ENCODE results near the gene USP8. TPM values are rescaled to one million over a fixed set of nuclear protein-coding genes. Genes with fewer than 3 reads are reported as not detected.
"Not testable (repeated sequence)": the region's sequence is repeated elsewhere in the genome, so short reads cannot be mapped to it uniquely, and the experiment has no call there.

Gene USP8
- total RNA-seq (2021) (48.5 and 58.4 TPM in 2 replicates), Bru-seq, nascent RNA (percentile 81 among the genes with signal in this experiment), BruChase-seq, experiment 1, labeled RNA remaining after a 2-hour chase (percentile 80 among the genes with signal in this experiment), BruChase-seq, experiment 2, labeled RNA remaining after a 6-hour chase (percentile 83 among the genes with signal in this experiment)
- long read RNA-seq, full-length matches to known transcripts: 25 of 70 reads
- long read RNA-seq, partial matches to known transcripts: 13 of 70 reads
- long read RNA-seq, other reads (novel, unspliced or antisense): 32 of 70 reads

DNA sequence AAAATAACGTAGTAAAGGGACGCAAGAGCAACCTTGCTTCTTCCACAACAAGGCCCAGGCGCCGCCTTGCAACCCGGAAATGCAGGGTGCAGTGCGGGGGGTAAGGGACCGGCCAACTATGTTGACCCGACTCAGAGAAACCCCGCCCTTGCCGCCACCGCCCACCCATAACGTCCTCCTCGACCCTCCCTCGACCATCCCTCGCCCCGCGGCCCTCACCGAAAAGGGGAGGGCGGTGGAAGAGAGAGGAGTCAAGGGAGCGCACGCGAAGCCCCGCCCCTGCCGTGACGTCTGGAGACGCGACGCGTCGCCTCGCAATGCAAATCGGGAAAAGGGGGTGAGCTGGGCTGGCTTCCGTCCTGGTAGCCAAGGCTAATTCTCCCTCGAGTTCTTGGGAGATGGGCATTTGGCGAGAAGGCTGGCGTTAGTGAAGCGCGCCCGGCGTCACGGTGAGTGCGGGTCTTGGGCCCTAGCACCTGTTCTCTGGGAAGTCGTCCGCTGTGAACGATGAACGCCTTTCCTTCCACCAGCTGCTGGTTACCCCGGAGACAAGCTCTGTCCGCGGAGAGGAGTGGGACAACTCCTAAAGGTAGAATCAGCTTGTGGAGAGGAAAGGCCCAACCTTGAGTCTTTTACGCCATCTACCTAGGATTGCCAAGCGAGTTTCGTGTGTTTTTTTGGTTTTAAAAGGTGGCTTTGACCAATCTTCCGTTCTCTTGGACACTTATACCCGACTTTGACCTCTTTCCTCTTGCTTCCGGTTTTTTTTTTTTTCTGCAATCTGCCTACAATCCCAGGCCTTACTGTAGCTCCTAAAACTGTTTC is at the start of gene USP8:
TSS of gene USP8 (plus strand) at position 340 of the 825 bp plus-strand sequence. CDS start 14,669 bp downstream, outside the sequence.
- CTCF ChIA-PET: interaction anchor here (0.6 to 0.7 kb wide), 3 partner anchors 44 to 108 kb away, joined by 3 to 5 read pairs (median 3); no protein-coding TSS in a partner anchor
- Histone ChIP-seq H3K4me1 (ENCODE audit: insufficient read depth, low read length, poor library complexity, severe bottlenecking) (no peaks in the 10 kb centered on the region), H3K36me3 (ENCODE audit: insufficient read depth, low read length, poor library complexity, severe bottlenecking) (no peaks in the 10 kb centered on the region), H3K9me3 (ENCODE audit: low read depth, low read length, poor library complexity, severe bottlenecking) (no peaks in the 10 kb centered on the region), H3K27ac (ENCODE audit: low read depth, low read length, poor library complexity, severe bottlenecking) (peak within 1 kb of the TSS; percentile 84), H3K4me3 (ENCODE audit: low read depth, low read length, poor library complexity, severe bottlenecking) (peak within 1 kb of the TSS; percentile 73), H3K27me3 (replicated peaks; ENCODE audit: insufficient read depth, low read depth, low read length, poor library complexity) (no peaks in the 10 kb centered on the region)
- TF ChIP-seq EZH2 (IDR thresholded peaks at IDR 0.05; ENCODE audit: borderline replicate concordance, low read depth, low read length, poor library complexity, severe bottlenecking): no peak
- TF ChIP-seq, protein P1, sequence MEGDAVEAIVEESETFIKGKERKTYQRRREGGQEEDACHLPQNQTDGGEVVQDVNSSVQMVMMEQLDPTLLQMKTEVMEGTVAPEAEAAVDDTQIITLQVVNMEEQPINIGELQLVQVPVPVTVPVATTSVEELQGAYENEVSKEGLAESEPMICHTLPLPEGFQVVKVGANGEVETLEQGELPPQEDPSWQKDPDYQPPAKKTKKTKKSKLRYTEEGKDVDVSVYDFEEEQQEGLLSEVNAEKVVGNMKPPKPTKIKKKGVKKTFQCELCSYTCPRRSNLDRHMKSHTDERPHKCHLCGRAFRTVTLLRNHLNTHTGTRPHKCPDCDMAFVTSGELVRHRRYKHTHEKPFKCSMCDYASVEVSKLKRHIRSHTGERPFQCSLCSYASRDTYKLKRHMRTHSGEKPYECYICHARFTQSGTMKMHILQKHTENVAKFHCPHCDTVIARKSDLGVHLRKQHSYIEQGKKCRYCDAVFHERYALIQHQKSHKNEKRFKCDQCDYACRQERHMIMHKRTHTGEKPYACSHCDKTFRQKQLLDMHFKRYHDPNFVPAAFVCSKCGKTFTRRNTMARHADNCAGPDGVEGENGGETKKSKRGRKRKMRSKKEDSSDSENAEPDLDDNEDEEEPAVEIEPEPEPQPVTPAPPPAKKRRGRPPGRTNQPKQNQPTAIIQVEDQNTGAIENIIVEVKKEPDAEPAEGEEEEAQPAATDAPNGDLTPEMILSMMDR (conservative IDR thresholded peaks at IDR 0.05; ENCODE audit: low read depth, low read length): no peak
- POLR2A ChIA-PET (ENCODE audit: low non-redundant PET): interaction anchor here (0.6 kb wide), 2 partner anchors 32 to 305 kb away, joined by 8 read pairs; no protein-coding TSS in a partner anchor
- DNase-seq (ENCODE audit: low spot score): peak; percentile 99
- intact Hi-C loops (cut with micrococcal nuclease; ENCODE audit: unreplicated experiment): no loop called here
- BruUV-seq (replicated peaks): TSS peak; percentile 71

DNA sequence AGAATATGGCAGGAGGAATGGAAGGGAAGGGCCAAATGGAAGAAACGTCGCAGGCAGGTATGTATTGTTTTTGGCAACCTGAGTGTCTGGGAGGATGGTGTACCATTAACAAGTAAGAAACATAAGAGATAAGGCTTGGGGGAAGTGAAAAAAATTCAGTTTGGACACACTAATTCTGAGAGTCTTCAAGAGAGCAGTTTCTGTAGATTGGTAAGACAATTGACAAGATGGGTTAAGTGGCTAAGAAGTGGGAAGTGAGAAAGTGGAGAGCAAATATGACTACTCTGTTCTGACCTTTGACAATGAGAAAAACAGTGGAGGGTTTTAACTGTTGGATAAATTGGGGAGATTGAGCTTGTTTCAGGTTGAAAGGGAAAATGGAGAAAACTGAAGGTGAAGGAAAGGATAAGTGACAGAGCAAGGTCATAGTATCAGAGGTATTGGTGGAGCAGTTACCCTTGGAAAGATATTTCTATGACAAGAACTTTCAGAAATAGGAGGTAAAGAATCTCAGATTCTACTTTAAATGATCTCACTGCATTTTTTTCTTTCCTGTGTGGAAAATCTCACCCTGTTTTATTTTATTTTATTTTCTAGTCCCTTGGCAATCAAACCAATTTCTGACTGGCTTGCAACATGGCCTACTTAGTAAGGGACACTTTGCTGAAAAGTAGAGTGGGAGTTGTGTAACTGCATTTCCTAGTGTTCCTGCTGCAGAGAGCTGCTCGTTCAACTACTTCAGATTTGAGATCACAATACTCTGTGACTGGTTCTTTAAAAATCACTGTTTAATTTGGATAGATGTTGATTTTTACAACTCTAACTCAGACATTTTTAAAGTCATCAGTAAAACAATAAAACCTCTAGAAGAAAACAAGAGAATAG is 46.1 kb upstream of the USP8 start:
- no peaks in the 10 kb centered on the region for H3K4me1 ChIP-seq (ENCODE audit: insufficient read depth, low read length, poor library complexity, severe bottlenecking)
- H3K4me3 ChIP-seq (ENCODE audit: low read depth, low read length, poor library complexity, severe bottlenecking): no peak overlapping the region
- ChIA-PET POLR2A (ENCODE audit: low non-redundant PET) (no interaction called here), CTCF (no interaction called here)
- DNase-seq (ENCODE audit: low spot score): no peak
- no peaks in the 10 kb centered on the region for H3K9me3 ChIP-seq (ENCODE audit: low read depth, low read length, poor library complexity, severe bottlenecking)
- intact Hi-C loops (cut with micrococcal nuclease; ENCODE audit: unreplicated experiment): no loop called here
- no peak overlapping the region for H3K27ac ChIP-seq (ENCODE audit: low read depth, low read length, poor library complexity, severe bottlenecking)
- H3K36me3 ChIP-seq (ENCODE audit: insufficient read depth, low read length, poor library complexity, severe bottlenecking): no peaks in the 10 kb centered on the region
- no TSS peak for BruUV-seq (replicated peaks)
- TF ChIP-seq, protein P1 (conservative IDR thresholded peaks at IDR 0.05; ENCODE audit: low read depth, low read length): no peak
- no peak for TF ChIP-seq EZH2 (IDR thresholded peaks at IDR 0.05; ENCODE audit: borderline replicate concordance, low read depth, low read length, poor library complexity, severe bottlenecking)
- no peaks in the 10 kb centered on the region for H3K27me3 ChIP-seq (replicated peaks; ENCODE audit: insufficient read depth, low read depth, low read length, poor library complexity)

DNA sequence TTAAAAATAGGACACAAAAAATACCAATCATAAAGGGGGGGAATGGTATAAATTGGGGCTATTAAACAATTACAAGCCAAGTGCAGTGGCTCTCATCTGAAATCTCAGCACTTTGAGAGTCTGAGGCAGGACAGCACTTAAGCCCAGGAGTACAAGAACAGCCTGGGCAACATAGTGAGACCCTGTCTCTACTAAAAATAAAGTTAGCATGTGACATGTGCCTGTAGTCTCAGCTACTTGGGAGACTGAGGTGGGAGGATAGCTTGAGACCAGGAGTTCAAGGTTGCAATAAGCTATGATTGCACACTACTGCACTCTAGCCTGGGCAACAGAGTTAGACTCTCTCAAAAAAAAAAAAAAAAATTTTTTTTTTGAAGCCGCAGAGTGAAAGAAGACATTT is 45.4 kb upstream of the USP8 start:
- ChIA-PET POLR2A (ENCODE audit: low non-redundant PET) (no interaction called here), CTCF (no interaction called here)
- Histone ChIP-seq H3K9me3 (ENCODE audit: low read depth, low read length, poor library complexity, severe bottlenecking) (no peaks in the 10 kb centered on the region), H3K36me3 (ENCODE audit: insufficient read depth, low read length, poor library complexity, severe bottlenecking) (no peaks in the 10 kb centered on the region), H3K27me3 (replicated peaks; ENCODE audit: insufficient read depth, low read depth, low read length, poor library complexity) (no peaks in the 10 kb centered on the region), H3K4me3 (ENCODE audit: low read depth, low read length, poor library complexity, severe bottlenecking) (no peak overlapping the region), H3K4me1 (ENCODE audit: insufficient read depth, low read length, poor library complexity, severe bottlenecking) (no peaks in the 10 kb centered on the region), H3K27ac (ENCODE audit: low read depth, low read length, poor library complexity, severe bottlenecking) (no peak overlapping the region)
- intact Hi-C loops (cut with micrococcal nuclease; ENCODE audit: unreplicated experiment): no loop called here
- TF ChIP-seq, protein P1 (conservative IDR thresholded peaks at IDR 0.05; ENCODE audit: low read depth, low read length): no peak
- no peak for TF ChIP-seq EZH2 (IDR thresholded peaks at IDR 0.05; ENCODE audit: borderline replicate concordance, low read depth, low read length, poor library complexity, severe bottlenecking)
- BruUV-seq (replicated peaks): no TSS peak
- no peak for DNase-seq (ENCODE audit: low spot score)

DNA sequence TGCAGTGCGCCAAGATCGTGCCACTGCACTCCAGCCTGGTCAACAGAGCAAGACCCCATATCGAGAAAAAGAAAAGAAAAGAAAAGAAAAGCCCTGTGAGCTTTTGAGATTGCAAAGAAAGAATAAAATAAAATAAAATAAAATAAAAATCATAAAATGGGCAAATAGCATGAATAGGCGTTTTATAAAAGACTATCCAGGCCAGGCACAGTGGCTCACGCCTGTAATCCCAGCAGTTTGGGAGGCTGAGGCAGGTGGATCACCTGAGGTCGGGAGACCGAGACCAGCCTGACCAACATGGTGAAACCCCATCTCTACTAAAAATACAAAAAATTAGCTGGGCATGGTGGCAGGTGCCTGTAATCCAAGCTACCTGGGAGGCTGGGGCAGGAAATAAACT is 44.8 kb upstream of the USP8 start:
- H3K36me3 ChIP-seq (ENCODE audit: insufficient read depth, low read length, poor library complexity, severe bottlenecking); DNase-seq (ENCODE audit: low spot score); CTCF ChIA-PET; BruUV-seq (replicated peaks); H3K27ac ChIP-seq (ENCODE audit: low read depth, low read length, poor library complexity, severe bottlenecking); H3K4me1 ChIP-seq (ENCODE audit: insufficient read depth, low read length, poor library complexity, severe bottlenecking); H3K4me3 ChIP-seq (ENCODE audit: low read depth, low read length, poor library complexity, severe bottlenecking); H3K27me3 ChIP-seq (replicated peaks; ENCODE audit: insufficient read depth, low read depth, low read length, poor library complexity); H3K9me3 ChIP-seq (ENCODE audit: low read depth, low read length, poor library complexity, severe bottlenecking); POLR2A ChIA-PET (ENCODE audit: low non-redundant PET); intact Hi-C loops (cut with micrococcal nuclease; ENCODE audit: unreplicated experiment): not testable (repeated sequence)

All from A673 (cell line).